SK-N-SH treated with all-trans-retinoic acid at 6 μM for 48 hours (cell line): ENCODE measurements around the gene ZBTB8OS.
A peak's percentile ranks its signal among the peaks of the same experiment; 100 is the strongest.

Source experiments
- ATAC-seq: fragments of 200-7000 bp; cut with Tn5 transposase; 3 replicates; pipeline ENCODE4 v1.9.1; 2020; ENCODE audit warnings: mild to moderate bottlenecking, moderate library complexity
- ARNTL ChIP-seq: fragments of 450-650 bp; formaldehyde crosslinking; IDR thresholded peaks from 2 replicates; pipeline ENCODE4 v1.5.0; 2020; ENCODE audit warnings: low read depth, mild to moderate bottlenecking, moderate library complexity, borderline replicate concordance
- BACH2 ChIP-seq: fragments of 250-450 bp; sonication (Bioruptor Pico); IDR thresholded peaks from 2 replicates; pipeline ENCODE4 v1.9.0; 2021; ENCODE audit warnings: mild to moderate bottlenecking, borderline replicate concordance
- CREB5 ChIP-seq: fragments of 250-450 bp; sonication (Bioruptor Pico); IDR thresholded peaks from 2 replicates; pipeline ENCODE4 v1.5.1; 2020; ENCODE audit warnings: low read depth, mild to moderate bottlenecking, moderate library complexity
- CSRNP3 ChIP-seq: fragments of 250-450 bp; sonication (Bioruptor Pico); IDR thresholded peaks from 2 replicates; pipeline ENCODE4 v1.5.1; 2021; ENCODE audit warnings: mild to moderate bottlenecking, moderate library complexity
- ESRRG ChIP-seq: fragments of 250-450 bp; sonication (Bioruptor Pico); IDR thresholded peaks from 2 replicates; pipeline ENCODE4 v1.6.1; 2021; ENCODE audit warnings: mild to moderate bottlenecking
- GLIS3 ChIP-seq: fragments of 250-450 bp; sonication (Bioruptor Pico); IDR thresholded peaks from 2 replicates; pipeline ENCODE4 v1.5.0; 2020; ENCODE audit warnings: mild to moderate bottlenecking, moderate library complexity
- ISL1 ChIP-seq: fragments of 250-450 bp; sonication (Bioruptor Pico); IDR thresholded peaks from 2 replicates; pipeline ENCODE4 v2.1.2; 2022; ENCODE audit warnings: mild to moderate bottlenecking, moderate library complexity
- OSR1 ChIP-seq: fragments of 250-450 bp; sonication (Bioruptor Pico); IDR thresholded peaks from 2 replicates; pipeline ENCODE4 v1.8.0; 2022; ENCODE audit warnings: moderate library complexity, mild to moderate bottlenecking, inconsistent platforms
- POU6F1 ChIP-seq: fragments of 250-450 bp; sonication (Bioruptor Pico); IDR thresholded peaks from 2 replicates; pipeline ENCODE4 v1.8.0; 2021; ENCODE audit warnings: low read depth, mild to moderate bottlenecking, moderate library complexity, borderline replicate concordance
- PPARA ChIP-seq: fragments of 250-450 bp; sonication (Bioruptor Pico); IDR thresholded peaks from 2 replicates; pipeline ENCODE4 v1.5.0; 2020; ENCODE audit warnings: mild to moderate bottlenecking, borderline replicate concordance
- RARB ChIP-seq: fragments of 250-450 bp; sonication (Bioruptor Pico); IDR thresholded peaks from 2 replicates; pipeline ENCODE4 v1.8.0; 2021; ENCODE audit warnings: mild to moderate bottlenecking, moderate library complexity
- SNAI2 ChIP-seq: fragments of 250-450 bp; sonication (Bioruptor Pico); IDR thresholded peaks from 2 replicates; pipeline ENCODE4 v1.5.0; 2020; ENCODE audit warnings: mild to moderate bottlenecking, moderate library complexity
- TOX ChIP-seq: fragments of 250-450 bp; sonication (Bioruptor Pico); IDR thresholded peaks from 2 replicates; pipeline ENCODE4 v1.8.0; 2021; ENCODE audit warnings: mild to moderate bottlenecking, moderate library complexity, borderline replicate concordance
- ZC3H10 ChIP-seq: fragments of 250-450 bp; sonication (Bioruptor Pico); IDR thresholded peaks from 2 replicates; pipeline ENCODE4 v1.5.1; 2021; ENCODE audit warnings: mild to moderate bottlenecking, moderate library complexity
- ZFP3 ChIP-seq: fragments of 250-450 bp; sonication (Bioruptor Pico); IDR thresholded peaks from 2 replicates; pipeline ENCODE4 v1.5.0; 2020; ENCODE audit warnings: mild to moderate bottlenecking, moderate library complexity
- ZFP30 ChIP-seq: fragments of 450-650 bp; formaldehyde crosslinking; IDR thresholded peaks from 2 replicates; pipeline ENCODE4 v1.5.0; 2022; ENCODE audit warnings: mild to moderate bottlenecking, moderate library complexity
- ZNF565 ChIP-seq: fragments of 450-650 bp; formaldehyde crosslinking; conservative IDR thresholded peaks from 2 replicates; pipeline ENCODE4 v1.5.0; 2020; ENCODE audit warnings: low read depth, mild to moderate bottlenecking, moderate library complexity
- ZNF70 ChIP-seq: fragments of 450-650 bp; formaldehyde crosslinking; IDR thresholded peaks from 2 replicates; pipeline ENCODE4 v1.5.0; 2020; ENCODE audit warnings: mild to moderate bottlenecking, moderate library complexity
- ZNF8 ChIP-seq: fragments of 450-650 bp; formaldehyde crosslinking; IDR thresholded peaks from 2 replicates; pipeline ENCODE4 v1.5.0; 2020; ENCODE audit warnings: mild to moderate bottlenecking, moderate library complexity
- TF ChIP-seq, protein P1 (sequence below): fragments of 250-450 bp; sonication (Bioruptor Pico); IDR thresholded peaks from 2 replicates; pipeline ENCODE4 v1.5.0; 2020; ENCODE audit warnings: mild to moderate bottlenecking, moderate library complexity

ZBTB8OS gene

GRCh38 chr1:32619701-32620485, 30.5 kb downstream of the ZBTB8OS start:
- ATAC-seq: no peak
- TF ChIP-seq CREB5 (CRISPR knock-in tag): no peak
- no peak for TF ChIP-seq ZFP30 (CRISPR knock-in tag)
- no peak for TF ChIP-seq ZNF70 (CRISPR knock-in tag)
- no peak for TF ChIP-seq GLIS3 (CRISPR knock-in tag)
- no peak for TF ChIP-seq SNAI2 (CRISPR knock-in tag)
- no peak for TF ChIP-seq TOX (CRISPR knock-in tag)
- no peak for TF ChIP-seq RARB (CRISPR knock-in tag)
- TF ChIP-seq POU6F1: no peak
- TF ChIP-seq ARNTL (CRISPR knock-in tag): no peak
- no peak for TF ChIP-seq ZC3H10
- TF ChIP-seq ISL1 (CRISPR knock-in tag): no peak
- TF ChIP-seq ESRRG (CRISPR knock-in tag): no peak
- TF ChIP-seq PPARA: no peak
- no peak for TF ChIP-seq OSR1 (CRISPR knock-in tag)
- no peak for TF ChIP-seq CSRNP3 (CRISPR knock-in tag)
- no peak for TF ChIP-seq ZNF565 (CRISPR knock-in tag)

DNA sequence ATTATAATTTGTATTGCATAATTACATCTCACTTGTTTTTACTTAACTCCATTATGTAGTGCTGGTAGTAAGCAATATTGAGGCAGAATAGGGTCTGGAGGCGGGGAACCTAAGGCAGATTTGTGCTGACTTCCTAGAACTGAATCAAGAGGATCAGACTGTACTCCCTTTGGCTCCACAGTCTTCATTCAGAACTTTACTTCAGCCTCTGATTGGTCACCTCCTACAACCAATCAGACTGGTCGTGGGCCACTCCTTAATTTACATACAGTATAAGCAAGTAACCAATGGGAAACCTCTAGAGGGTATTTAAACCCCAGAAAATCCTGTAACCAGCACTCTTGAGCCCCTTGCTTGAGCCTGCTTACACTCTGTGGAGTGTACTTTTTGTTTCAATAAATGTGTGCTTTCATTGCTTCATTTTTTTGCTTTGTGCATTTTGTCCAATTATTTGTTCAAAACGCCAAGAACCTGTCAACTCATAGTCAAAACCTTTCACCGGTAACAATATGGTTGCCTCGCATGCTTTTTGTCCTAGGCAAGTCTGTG, 31.6 kb downstream of the ZBTB8OS start:
- 0 out of 3 replicates have a peak, but pooled peaks have one; percentile 32 for ATAC-seq

GRCh38 chr1:32613472-32613871, 36.9 kb downstream of the ZBTB8OS start:
- TF ChIP-seq ZNF8: no peak
- TF ChIP-seq, all 23 proteins: peak for 0
- ATAC-seq: no peak

More for the DNA sequence above, 31.6 kb downstream of the ZBTB8OS start:
- TF ChIP-seq ZNF8 (no peak), GLIS3 (CRISPR knock-in tag) (no peak), CREB5 (CRISPR knock-in tag) (no peak), BACH2 (CRISPR knock-in tag) (no peak)

DNA sequence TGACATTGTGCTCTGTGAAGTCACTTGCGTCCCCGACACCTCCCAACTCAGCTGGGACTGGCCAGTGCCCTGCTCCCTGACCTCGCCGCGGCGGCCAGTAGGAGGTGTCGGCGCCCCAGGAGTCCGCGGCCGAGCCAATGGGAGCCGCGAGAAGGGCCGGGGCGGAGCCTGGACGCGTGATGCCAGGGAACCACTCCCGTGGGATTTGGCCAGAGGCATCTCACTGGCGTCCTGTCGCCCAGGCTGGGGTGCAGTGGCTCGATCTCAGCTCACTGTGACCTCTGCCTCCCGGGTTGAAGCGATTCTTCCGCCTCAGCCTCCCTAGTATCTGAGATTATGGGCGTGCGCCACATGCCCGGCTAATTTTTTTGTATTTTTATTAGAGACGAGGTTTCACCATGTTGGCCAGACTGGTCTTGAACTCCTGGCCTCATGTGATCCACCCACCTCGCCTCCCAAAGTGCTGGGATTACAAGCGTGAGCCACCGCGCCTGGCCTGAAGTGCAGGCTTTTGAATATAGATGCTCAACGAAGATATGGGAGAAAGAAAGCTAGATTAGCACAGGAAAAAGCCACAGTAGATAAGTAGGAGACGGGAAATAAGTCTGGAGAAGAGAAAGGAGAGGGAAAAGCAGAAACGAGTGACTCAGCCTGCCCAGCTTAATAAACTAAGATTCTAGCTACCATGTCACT, 38.0 kb downstream of the ZBTB8OS start:
- TF ChIP-seq, protein P1, sequence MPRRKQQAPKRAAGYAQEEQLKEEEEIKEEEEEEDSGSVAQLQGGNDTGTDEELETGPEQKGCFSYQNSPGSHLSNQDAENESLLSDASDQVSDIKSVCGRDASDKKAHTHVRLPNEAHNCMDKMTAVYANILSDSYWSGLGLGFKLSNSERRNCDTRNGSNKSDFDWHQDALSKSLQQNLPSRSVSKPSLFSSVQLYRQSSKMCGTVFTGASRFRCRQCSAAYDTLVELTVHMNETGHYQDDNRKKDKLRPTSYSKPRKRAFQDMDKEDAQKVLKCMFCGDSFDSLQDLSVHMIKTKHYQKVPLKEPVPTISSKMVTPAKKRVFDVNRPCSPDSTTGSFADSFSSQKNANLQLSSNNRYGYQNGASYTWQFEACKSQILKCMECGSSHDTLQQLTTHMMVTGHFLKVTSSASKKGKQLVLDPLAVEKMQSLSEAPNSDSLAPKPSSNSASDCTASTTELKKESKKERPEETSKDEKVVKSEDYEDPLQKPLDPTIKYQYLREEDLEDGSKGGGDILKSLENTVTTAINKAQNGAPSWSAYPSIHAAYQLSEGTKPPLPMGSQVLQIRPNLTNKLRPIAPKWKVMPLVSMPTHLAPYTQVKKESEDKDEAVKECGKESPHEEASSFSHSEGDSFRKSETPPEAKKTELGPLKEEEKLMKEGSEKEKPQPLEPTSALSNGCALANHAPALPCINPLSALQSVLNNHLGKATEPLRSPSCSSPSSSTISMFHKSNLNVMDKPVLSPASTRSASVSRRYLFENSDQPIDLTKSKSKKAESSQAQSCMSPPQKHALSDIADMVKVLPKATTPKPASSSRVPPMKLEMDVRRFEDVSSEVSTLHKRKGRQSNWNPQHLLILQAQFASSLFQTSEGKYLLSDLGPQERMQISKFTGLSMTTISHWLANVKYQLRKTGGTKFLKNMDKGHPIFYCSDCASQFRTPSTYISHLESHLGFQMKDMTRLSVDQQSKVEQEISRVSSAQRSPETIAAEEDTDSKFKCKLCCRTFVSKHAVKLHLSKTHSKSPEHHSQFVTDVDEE (CRISPR knock-in tag): no peak
- peak; percentile 19; the same call in 1 of the 2 replicates for TF ChIP-seq CSRNP3 (CRISPR knock-in tag)
- TF ChIP-seq ZNF70 (CRISPR knock-in tag): no peak
- 0 out of 2 replicates have a peak, but pooled peaks have one; percentile 14 for TF ChIP-seq ZFP3 (CRISPR knock-in tag)
- ATAC-seq: peak; percentile 100
